IPS-18a (cell line): ENCODE data around the gene KRTAP4-4.
"Not testable (repeated sequence)": the region's sequence is repeated elsewhere in the genome, so short reads cannot be mapped to it uniquely, and the experiment has no call there.

Experiments
- H3K27ac ChIP-seq: one replicate; pipeline ENCODE4 v1.5.1; 2013; ENCODE audit warnings: low read length
- H3K27me3 ChIP-seq: one replicate; pipeline ENCODE4 v1.6.1; 2013; ENCODE audit warnings: mild to moderate bottlenecking, low read length; ENCODE audit not compliant: control insufficient read depth, insufficient read depth
- H3K36me3 ChIP-seq: one replicate; pipeline ENCODE4 v1.6.1; 2013; ENCODE audit warnings: low read depth, low read length; ENCODE audit not compliant: control insufficient read depth
- H3K4me1 ChIP-seq: one replicate; pipeline ENCODE4 v1.6.1; 2013; ENCODE audit warnings: low read depth, low read length; ENCODE audit not compliant: control insufficient read depth
- H3K4me3 ChIP-seq: one replicate; pipeline ENCODE4 v1.5.1; 2013; ENCODE audit warnings: low read length
- H3K9ac ChIP-seq: one replicate; pipeline ENCODE4 v1.6.1; 2013; ENCODE audit warnings: mild to moderate bottlenecking, low read length, moderate library complexity
- H3K9me3 ChIP-seq: one replicate; pipeline ENCODE4 v1.6.1; 2013; ENCODE audit warnings: low read depth, low read length; ENCODE audit not compliant: control insufficient read depth

Gene KRTAP4-4

DNA sequence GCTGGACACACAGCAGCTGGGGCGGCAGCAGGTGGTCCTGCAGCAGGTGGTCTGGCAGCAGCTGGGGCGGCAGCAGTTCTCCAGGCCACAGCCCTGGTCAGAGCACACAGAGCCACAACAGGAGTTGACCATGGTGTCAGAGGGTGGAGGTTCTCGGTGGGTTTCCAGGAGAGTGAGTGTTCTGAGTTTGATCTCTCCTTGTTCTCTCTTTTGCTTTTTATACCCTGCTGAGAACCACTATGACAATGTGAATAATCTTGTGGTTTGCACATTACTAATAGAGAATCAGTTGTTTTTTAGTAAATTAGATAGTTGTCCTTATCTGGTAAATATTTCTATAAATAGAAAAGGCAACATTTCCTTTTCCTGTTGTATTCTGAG, 36.6 kb downstream of the KRTAP4-4 start, which contains the start of gene KRTAP4-12:
TSS of gene KRTAP4-12 (minus strand) at position 192 of the 381 bp plus-strand sequence. CDS start at position 132, 60 bp downstream.
- not testable (repeated sequence) for H3K9ac ChIP-seq, H3K4me3 ChIP-seq, H3K9me3 ChIP-seq, H3K36me3 ChIP-seq, H3K27ac ChIP-seq, H3K4me1 ChIP-seq, H3K27me3 ChIP-seq

DNA sequence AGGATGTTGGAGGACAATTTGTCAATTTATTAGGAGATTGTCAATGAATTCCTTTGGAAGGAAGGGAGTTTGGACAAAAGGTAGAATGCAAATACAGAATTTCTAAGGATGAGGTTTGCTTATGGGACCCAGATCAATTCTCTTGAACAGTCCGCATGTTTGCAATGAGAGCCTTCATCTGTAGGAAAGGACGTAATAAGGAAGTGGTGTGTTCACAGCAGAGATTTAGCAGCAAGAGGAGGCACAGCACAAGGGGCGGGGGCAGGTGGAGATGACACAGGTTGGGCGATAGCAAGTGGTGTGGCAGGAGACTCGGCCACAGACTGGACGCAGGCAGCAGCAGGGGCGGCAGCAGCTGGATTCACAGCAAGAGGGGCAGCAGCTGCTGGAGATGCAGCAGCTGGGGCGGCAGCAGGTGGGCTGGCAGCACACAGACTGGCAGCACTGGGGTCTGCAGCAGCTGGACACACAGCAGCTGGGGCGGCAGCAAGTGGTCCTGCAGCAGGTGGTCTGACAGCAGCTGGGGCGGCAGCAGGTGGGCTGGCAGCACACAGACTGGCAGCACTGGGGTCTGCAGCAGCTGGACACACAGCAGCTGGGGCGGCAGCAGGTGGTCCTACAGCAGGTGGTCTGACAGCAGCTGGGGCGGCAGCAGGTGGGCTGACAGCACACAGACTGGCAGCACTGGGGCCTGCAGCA, 37.1 kb downstream of the KRTAP4-4 start:
- not testable (repeated sequence) for H3K9ac ChIP-seq, H3K36me3 ChIP-seq, H3K4me3 ChIP-seq, H3K27me3 ChIP-seq, H3K9me3 ChIP-seq, H3K4me1 ChIP-seq, H3K27ac ChIP-seq

DNA sequence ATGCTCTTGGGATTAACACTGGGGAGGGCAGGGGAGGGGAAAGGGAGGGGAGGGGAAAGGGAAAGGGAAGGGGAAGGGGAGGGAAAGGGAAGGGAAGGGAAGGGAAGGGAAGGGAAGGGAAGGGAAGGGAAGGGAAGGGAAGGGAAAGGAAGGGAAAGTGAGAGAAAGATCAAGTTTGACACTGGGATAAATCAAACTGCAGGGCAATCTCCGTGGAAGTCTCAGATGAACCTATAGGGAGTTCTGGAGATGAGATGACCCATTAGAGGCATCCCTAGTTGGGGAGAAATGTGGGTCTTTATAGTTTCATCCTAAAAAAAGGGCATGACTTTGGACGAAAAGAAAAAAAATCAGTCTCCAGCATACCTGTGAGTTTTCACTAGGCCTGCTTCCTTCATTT, 38.8 kb downstream of the KRTAP4-4 start:
- Histone ChIP-seq H3K27me3 (no peaks in the 10 kb centered on the region), H3K4me1 (no peaks in the 10 kb centered on the region)

DNA sequence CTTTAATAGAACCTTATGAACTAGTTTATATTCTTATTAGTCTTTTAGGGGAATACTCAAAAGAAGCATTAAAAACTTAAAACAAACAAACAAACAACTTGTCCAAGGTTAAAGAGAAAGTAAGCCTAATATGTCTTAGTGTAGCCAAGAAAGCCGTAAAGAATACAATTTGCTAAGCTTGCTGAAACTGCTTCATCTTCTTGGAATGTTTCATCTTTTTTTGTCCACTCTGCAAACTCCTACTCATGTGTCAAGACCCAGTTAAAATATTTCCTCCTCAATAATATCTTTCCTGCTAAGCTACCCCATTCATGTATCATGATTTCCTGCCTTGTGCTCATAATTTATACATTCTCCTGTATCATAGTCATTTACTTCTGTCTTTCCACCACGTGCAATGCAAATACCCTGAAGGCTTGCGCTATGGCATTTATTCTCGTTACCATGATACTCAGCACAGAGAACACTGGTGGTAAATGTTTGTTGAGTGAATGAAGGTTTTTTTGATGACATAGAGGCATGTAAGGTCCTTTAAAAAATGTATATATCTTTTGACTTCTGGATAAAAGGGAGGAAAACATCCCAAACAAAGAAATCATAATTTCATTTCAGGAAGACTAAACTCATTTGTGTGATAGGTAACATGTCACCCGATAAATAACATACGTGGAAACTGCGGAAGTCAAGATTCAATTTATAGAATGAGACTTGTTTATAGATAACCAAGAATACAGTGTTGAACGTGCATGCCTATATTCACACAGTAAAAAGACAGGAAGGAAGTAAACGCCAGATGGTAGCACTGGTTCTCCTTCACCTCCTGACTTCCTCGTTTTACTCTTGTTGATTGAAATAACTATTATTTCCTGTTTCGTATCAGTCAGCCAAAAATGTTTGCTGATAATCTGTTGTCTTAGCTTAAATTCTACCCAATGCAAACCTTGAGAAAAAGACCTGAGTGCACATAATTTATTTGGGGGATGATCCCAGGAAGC, 40.6 kb downstream of the KRTAP4-4 start:
- H3K9ac ChIP-seq, H3K4me1 ChIP-seq, H3K27me3 ChIP-seq, H3K27ac ChIP-seq, H3K36me3 ChIP-seq, H3K4me3 ChIP-seq, H3K9me3 ChIP-seq: not testable (repeated sequence)

More for the DNA sequence above, 38.8 kb downstream of the KRTAP4-4 start:
- Histone ChIP-seq H3K9me3 (no peaks in the 10 kb centered on the region), H3K27ac (no peak overlapping the region), H3K9ac (no peak overlapping the region), H3K4me3 (no peak overlapping the region), H3K36me3 (no peaks in the 10 kb centered on the region)

DNA sequence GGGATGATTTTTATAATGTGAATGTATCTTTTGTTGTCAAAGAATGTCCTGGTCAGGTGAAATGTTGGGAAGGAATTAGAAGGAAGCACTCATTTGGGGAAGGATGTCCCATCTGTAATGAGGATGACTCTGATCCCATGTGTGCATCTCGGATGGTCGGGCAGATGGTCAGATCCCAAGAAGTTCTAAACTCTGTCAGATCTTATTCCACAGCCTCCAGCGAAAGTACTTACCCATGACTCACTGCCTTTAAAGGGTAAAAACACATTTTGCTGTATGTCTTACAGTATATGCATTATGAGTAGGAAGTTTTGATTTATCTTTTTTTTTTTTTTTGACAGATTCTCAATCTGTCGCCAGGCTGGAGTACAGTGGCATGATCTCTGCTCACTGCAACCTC, 41.8 kb downstream of the KRTAP4-4 start:
- no peaks in the 10 kb centered on the region for H3K27me3 ChIP-seq
- no peaks in the 10 kb centered on the region for H3K4me1 ChIP-seq
- H3K4me3 ChIP-seq = no peak overlapping the region
- no peaks in the 10 kb centered on the region for H3K36me3 ChIP-seq
- H3K27ac ChIP-seq = no peak overlapping the region
- peaks cover 6% of the 10 kb centered on the region for H3K9me3 ChIP-seq
- no peak overlapping the region for H3K9ac ChIP-seq

DNA sequence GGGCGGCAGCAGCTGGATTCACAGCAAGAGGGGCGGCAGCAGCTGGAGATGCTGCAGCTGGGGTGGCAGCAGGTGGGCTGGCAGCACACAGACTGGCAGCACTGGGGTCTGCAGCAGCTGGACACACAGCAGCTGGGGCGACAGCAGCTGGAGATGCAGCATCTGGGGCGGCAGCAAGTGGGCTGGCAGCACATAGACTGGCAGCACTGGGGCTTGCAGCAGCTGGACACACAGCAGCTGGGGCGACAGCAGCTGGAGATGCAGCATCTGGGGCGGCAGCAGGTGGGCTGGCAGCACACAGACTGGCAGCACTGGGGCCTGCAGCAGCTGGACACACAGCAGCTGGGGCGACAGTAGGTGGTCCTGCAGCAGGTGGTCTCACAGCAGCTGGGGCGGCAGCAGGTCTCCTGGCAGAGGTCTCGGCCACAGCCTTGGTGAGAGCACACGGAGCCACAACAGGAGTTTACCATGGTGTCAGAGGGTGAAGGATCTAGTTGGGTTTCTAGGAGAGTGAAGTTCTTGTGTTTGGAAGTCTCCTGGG, 42.6 kb downstream of the KRTAP4-4 start, which contains the start of gene KRTAP4-11:
TSS of gene KRTAP4-11 (minus strand) at position 528 of the 541 bp plus-strand sequence. CDS start at position 470, 58 bp downstream.
- not testable (repeated sequence) for H3K27ac ChIP-seq

DNA sequence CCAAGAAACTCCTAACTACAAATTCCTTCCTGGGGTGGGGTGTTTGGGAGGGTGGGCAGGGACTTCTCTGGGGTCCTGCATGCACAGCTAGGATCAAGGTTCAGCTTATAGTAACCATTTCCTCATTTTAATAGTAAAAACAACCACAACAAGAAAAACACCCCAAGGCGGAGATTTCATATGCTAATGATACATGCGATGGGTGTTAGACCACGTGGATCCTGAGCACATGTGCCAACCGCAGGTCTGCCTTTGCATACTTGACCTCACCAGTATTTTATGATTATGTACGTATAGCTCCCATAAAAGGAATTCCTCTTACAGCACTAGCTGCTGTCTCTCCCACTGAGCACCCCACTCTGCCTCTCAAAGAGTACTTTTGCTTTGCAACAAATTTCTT, 44.3 kb downstream of the KRTAP4-4 start:
- H3K36me3 ChIP-seq = no peaks in the 10 kb centered on the region
- peaks cover 15% of the 10 kb centered on the region for H3K9me3 ChIP-seq
- H3K4me1 ChIP-seq = no peaks in the 10 kb centered on the region
- no peak overlapping the region for H3K4me3 ChIP-seq
- no peaks in the 10 kb centered on the region for H3K27me3 ChIP-seq
- no peak overlapping the region for H3K9ac ChIP-seq
- H3K27ac ChIP-seq = no peak overlapping the region

More for the DNA sequence above, 42.6 kb downstream of the KRTAP4-4 start, which contains the start of gene KRTAP4-11:
- not testable (repeated sequence) for H3K4me3 ChIP-seq, H3K9me3 ChIP-seq, H3K27me3 ChIP-seq, H3K36me3 ChIP-seq, H3K4me1 ChIP-seq, H3K9ac ChIP-seq

DNA sequence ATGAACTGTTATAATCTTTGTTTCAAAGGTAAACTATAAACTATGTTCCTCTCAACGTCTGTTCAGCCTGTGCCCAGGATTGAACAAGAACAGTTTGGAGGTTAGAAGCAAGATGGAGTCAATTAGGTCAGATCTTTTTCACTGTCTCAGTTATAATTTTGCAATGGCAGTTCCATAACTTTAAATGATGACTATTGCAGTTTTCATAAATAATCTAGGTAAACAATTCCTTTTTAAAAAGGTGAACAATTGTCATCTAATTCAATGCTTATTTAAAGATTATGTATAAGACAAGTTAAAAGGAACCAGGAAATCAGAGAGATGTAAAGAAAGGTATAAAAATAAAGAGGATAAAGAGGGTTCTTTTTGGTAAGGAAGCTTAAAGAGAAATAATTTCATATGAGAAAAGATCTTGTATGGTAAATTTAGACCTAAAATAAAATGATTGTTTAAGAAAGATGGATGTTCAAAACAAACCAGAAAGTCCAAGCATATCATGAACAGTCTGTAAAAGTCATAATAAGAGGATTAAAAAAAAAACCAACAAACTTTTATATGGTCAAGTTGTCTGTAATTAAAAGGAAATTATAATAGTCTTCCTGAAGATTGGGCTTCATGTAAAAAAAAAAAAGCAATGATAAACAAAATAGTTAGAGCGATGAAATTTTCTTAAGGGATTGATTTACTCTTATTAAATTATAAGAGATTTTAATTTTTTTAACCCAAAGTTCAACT, 49.2 kb downstream of the KRTAP4-4 start:
- Histone ChIP-seq H3K9me3 (peaks cover 25% of the 10 kb centered on the region), H3K4me1 (peaks cover 20% of the 10 kb centered on the region), H3K9ac (no peak overlapping the region), H3K36me3 (no peaks in the 10 kb centered on the region), H3K4me3 (no peak overlapping the region), H3K27ac (no peak overlapping the region), H3K27me3 (no peaks in the 10 kb centered on the region)
